Measurements from ENCODE around the gene GPR17.

Gene GPR17

GRCh38 chr2:127672341-127673224 lies 26.6 kb downstream of the GPR17 start:
- DNase-seq: no peak

DNA sequence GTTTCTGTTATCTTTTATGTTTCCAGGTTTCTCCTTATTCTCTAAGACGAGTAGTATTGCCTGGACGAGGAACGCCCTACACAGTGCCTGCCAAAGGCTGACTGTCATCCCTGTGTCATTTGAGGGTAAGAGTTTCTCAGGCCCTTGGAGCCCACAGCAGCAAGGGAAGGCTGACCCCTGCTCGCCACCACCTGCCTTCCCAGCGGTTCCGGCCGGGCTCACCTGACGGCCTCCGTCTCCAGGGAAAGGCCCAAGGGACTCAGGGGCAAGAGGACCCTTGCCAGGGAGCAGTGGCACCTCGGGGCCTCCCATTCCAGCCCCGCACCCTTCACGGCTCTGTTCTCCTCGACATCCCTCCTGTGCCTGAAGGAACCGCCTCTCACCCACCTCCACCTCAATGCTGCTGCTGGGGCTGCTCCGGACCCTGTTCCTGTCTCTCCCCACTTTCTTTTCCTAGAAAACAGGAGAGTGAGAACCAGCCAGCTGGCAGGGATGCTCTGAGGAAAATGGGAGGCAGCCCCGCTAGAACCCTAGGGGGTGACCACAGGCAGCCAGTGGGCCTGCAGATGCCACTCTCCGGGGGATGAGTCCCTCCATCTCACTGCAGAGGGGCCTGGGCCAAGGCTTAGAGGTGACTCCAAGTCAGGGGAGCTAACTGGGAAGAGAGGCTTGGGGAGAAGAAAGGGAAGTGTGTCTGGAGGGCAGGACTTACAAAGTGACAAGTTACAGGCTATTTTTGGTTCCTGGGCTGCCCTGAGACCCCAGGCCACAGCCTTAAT lies 27.5 kb downstream of the GPR17 start:
- DNase-seq: no peak

- no peak for DNase-seq
These were observed 28.6 kb downstream of the GPR17 start for GRCh38 chr2:127674241-127675209.

GRCh38 chr2:127675331-127676261 lies 29.6 kb downstream of the GPR17 start, which contains the start of gene LIMS2:
LIMS2 (minus strand) TSS chr2:127675530; CDS start chr2:127675024, 506 bp downstream.
- DNase-seq: no peak

DNA sequence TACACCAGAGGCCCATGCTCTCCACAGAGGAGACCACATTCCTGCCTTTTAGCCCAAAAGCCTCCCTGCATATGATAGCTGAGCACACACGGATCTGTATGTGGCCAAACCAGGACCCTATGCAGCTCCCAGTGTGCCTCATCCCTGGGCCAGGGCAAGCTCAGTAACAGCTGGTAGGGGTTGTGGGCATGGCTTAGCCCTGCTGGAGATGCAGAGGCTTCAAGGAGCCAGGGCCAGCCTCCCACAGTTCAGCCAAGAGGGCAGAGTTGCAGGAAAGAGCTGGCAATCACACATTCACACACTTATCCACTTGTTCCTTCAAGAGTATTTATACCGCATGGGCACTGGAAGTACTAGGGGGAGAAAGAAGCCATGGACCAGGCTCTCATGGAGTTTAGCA lies 31.0 kb downstream of the GPR17 start:
- no peak for DNase-seq

DNA sequence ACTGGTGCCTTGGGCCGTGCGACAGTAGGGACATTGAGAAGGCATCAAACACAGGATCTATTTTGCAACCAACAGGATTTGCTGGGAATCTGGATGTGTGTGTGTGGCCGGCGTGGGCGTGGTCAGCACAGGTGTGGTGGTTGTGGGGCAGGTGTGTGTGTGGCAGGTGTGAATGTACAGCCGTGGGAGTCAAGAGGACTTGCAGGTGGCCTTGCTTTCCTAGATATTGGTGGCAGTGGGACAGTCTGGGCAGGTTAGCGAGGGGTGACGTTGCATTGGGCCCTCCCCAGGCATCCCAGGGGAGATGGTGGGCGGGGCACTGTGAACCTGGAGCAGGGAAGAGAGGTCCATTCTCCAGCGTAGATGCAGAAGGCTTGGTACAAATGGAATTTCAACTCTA lies 32.6 kb downstream of the GPR17 start:
- DNase-seq: no peak

GRCh38 chr2:127678991-127679390 lies 33.0 kb downstream of the GPR17 start:
- DNase-seq: no peak

- no peak for DNase-seq
These were observed 33.9 kb downstream of the GPR17 start for GRCh38 chr2:127679680-127680361.

DNA sequence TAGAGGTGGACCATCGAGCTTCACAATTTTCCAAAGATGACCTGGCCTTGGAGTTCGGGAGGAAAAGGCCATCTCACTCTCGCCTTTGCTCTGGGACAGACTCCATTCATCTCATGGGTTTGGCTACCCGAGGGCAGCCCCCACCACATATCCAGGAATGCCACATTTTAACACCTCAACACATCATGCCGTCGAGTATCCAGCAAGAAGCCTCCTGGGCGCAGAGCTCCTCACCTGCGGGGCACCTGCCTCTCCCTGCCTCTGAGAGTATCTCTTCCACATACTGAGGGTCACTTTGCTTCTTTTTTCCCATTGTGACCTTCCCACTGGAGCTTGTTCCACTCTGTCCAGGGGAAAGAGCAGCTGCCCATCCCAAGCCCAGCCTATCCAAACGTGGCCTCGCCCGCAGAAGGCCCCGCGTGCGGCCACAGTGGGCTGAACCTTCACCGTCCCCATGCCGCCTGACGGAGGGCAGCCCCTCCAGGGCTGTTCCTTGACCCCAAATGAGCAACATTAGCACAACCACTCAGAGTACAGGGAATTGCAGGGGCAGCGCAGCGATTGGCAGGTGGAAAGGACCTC lies 34.8 kb downstream of the GPR17 start:
- no peak for DNase-seq

DNA sequence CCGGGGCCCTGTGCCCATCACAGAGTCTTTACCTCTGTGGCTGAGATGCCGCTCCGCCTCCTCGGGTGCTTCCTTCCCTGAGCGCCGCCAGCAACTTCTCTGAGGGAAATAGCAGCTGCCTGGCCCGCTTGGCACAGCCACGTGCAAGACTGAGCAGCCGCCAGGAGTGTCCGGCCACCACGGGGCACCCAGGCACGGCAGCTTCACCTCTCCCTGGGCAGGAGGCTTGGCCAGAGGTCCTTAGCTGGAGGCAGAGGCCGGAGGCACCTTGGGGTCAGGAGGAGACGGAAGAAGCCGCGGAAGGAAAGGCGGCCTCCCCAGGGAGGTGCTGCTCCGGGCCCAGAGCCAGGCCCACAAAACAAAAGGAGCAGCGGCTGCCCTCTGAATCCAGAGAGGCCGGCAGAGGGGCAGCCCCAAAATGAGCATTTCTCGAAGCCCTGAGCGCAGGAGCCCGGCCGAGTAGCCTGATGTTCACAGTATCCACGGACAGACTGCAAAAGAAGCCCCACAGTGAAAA lies 35.4 kb downstream of the GPR17 start:
- DNase-seq: peak in 1 of 2 donors; percentile 14

DNA sequence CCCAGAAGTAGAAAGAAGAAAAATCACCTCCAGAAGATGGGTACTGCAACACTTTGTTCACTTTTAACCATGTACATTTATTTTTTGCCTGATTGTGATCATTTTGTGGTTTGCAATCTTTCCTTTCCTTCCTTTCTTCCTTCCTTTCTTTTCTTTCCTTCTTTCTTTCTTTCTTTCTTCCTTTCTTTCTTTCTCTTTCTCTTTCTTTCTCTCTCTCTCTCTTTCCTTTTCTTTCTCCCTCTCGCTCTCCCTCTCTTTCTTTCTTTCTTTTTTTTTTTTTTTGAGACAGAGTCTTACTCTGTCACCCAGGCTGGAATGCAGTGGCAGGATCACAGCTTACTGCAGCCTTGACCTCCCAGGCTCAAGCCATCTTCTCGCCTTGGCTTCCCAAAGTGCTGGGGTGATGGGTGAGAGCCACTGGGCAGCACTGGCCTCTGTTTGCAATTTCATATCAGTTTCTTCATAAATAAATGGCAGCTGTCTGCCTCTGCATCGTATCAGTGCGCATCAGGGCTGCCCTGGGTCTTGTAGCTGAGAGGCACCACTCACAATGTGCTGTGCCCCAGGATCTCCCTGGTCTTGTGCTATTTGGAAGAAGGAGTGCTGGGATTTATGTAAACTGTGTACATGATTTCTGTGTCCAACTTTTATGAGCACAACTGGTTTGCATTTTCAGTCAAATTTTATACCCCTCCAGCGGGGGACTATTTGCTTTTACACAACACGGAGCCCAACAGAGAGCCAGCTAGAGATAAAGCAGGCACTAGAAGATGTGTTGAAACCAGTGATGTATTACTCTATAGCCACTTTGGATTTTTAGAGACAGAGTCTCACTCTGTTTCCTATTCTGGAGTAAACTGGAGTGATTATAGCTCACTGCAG lies 36.3 kb downstream of the GPR17 start:
- DNase-seq: no peak

DNA sequence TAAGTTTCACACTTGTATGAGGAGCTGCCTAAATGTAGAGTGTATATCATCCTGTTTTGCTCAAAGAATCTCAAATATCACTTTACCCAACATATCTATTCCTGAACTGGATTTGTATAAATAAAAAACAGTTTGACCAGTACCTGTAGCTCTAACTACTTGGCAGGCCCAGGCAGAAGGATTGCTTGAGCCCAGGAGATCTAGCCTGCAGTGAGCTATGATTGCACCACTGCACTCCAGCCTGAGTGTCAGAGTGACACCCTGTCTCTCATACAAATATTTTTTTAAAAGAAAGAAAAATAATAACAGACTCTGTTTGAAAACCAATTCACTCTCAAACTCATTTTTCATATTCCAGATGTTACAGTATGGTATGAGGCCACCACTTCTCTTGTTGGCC lies 37.1 kb downstream of the GPR17 start:
- DNase-seq: no peak

DNA sequence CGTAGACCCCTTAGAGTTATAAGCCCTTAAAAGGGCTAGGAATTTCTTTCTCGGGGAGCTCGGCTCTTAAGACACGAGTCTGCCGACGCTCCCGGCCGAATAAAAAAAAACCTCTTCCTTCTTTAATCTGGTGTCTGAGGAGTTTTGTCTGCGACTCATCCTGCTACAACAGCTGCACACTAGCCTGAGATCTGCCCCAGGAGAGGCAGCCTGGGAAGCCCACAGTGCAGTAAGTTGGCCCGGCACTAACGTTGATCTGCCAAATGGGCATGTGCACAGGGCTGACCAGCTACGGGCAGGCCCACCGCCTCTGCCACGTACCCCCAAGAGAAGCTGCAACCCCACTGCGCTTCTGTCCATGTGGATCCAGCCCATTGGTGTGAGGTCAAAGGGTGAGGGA lies 37.8 kb downstream of the GPR17 start:
- no peak for DNase-seq

GRCh38 chr2:127685410-127686080 lies 39.6 kb downstream of the GPR17 start:
- no peak for DNase-seq

- no peak for DNase-seq
These were observed 42.5 kb downstream of the GPR17 start for GRCh38 chr2:127688405-127688804.

DNA sequence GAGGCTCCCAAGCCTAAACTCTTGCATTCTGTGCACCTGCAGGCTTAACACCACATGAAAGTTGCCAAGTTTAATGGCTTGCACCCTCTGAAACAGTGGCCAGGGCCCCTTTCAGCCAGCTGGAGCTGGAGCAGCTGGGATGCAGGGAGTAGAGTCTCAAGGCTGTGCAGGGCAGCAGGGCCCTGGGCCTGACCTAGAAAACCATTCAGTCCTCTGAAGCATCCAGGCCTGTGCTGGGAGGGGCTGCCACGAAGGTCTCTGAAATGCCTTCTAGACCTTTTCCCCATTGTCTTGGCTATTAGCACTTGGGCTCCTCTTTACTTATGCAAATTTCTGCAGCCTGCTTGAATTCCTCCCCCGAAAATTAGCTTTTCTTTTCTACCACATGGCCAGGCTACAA lies 44.7 kb downstream of the GPR17 start:
- DNase-seq: no peak

- DNase-seq: no peak
These were observed 49.0 kb downstream of the GPR17 start for GRCh38 chr2:127694986-127695385.

All from hippocampal formation (tissue), 2 donors.